Sciatic nerve (tissue), 2 donors: ENCODE data around the gene TXNIP. TPM values are rescaled to one million over a fixed set of nuclear protein-coding genes. Genes with fewer than 3 reads are reported as not detected.

Experiments used
- ATAC-seq: fragments of 200-7000 bp; cut with Tn5 transposase; one replicate; pipeline ENCODE4 v1.9.1; 2020; ENCODE audit warnings: mild to moderate bottlenecking, moderate library complexity
- DNase-seq: peaks from one replicate; pipeline ENCODE4 v3.0.0-alpha.2; 2020; ENCODE audit warnings: low spot score
- intact Hi-C: fragments of 100-400 bp; cut with DNase I; formaldehyde crosslinking; loops from one replicate; pipeline ENCODE4 v1.14.2; 2022
- total RNA-seq: library from RNA; stranded (reverse); fragmentation: NEBNext Ultra II Directional; extraction: Animal tissue kit (Norgen Biotek cat#: 25700); gene quantifications from one replicate; pipeline ENCODE4 v1.2.1, GENCODE V29; 2021
- donor health status: DM: no; HTN: no; CAD: no.
- donor health status: DM: no; HTN: no; CAD: no.

TXNIP gene
- total RNA-seq, 1 donor from 2014 or later, result 609 TPM

DNA sequence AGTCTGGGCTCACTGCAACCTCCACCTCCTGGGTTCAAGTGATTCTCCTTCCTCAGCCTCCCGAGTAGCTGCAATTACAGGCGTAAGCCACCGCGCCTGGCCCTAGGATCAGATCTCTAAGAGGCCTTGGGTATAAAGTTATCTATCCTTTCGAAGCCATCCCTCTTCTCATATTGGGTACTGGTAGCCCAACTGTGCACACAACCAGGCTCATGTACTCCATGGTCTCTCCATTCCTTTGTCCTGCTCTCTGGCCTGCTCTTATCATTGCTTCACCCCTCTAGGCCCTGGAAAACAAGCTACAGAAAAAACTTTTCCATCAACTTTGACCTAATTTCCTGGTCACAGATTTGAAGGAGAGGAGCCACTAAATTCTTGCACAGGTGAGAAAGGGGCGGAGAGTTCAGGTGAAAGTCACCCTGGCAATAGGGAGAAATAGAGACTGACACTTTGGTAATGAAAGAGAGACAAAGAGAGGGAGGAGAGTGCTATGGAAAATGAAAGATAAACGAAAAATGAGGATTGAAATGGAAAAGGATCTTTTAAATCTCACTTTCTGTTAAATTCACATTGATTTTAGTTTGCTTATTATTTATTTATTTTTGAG lies 6.0 kb downstream of the TXNIP start:
- no peak for DNase-seq
- intact Hi-C loops, result no loop called here
- ATAC-seq, result peak; percentile 4

DNA sequence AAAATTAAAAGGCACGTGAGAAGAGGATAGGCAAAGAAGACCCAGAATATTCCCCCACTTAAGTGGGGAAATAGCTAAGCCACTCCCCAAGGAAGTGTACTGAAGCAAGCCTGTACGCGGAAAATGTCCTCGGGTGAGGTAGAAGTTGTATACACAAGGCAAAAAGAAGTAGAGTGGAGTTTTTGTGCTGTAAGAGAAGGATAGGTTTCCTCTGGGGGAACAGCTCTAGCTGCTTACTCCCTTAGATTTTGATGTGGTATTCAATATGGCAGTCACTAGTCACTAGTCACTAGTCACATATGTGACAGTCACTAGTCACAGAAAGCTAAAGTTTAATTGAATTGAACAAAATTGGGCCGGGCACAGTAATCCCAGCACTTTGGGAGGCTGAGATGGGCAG lies 7.6 kb downstream of the TXNIP start:
- intact Hi-C loops, result no loop called here
- no peak for ATAC-seq
- DNase-seq, result no peak

DNA sequence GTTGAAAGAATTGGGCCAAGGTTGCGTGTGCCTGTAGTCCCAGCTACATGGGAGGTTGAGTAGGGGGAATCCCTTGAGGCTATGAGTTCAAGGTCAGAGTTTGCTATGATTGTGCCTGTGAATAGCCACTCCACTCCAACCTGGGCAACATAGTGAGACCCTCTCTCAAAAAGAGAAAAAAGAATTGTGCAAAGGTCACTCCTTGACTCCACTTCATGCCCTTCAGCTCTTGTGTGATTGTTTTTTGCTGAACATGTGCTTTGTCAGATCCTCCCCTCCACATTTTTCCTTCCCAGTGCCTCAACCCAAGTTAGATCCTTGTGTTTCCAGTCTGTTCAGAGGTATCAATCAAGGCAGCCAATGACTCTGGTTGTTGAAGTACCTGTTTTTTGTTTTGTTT lies 8.5 kb downstream of the TXNIP start:
- DNase-seq (no peak), ATAC-seq (no peak)
- intact Hi-C loops, result no loop called here

DNA sequence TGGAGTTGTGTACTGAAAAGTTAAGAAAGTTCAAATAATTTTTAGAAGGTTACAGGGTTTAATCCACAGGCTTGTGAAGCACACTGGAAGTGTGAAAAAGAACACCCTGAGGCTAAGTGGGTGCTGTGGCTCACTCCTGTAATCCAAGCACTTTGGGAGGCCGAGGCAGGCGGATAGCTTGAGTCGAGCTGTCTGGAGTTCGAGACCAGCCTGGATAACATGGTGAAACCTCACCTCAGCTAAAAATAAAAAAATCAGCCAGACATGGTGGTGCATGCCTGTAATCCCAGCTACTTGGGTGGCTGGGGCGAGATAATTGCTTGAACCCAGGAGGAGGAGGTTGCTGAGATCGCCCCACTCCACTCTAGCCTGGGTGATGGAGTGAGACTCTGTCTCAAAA lies 9.8 kb downstream of the TXNIP start:
- intact Hi-C loops, result no loop called here
- ATAC-seq, result no peak
- DNase-seq, result no peak

DNA sequence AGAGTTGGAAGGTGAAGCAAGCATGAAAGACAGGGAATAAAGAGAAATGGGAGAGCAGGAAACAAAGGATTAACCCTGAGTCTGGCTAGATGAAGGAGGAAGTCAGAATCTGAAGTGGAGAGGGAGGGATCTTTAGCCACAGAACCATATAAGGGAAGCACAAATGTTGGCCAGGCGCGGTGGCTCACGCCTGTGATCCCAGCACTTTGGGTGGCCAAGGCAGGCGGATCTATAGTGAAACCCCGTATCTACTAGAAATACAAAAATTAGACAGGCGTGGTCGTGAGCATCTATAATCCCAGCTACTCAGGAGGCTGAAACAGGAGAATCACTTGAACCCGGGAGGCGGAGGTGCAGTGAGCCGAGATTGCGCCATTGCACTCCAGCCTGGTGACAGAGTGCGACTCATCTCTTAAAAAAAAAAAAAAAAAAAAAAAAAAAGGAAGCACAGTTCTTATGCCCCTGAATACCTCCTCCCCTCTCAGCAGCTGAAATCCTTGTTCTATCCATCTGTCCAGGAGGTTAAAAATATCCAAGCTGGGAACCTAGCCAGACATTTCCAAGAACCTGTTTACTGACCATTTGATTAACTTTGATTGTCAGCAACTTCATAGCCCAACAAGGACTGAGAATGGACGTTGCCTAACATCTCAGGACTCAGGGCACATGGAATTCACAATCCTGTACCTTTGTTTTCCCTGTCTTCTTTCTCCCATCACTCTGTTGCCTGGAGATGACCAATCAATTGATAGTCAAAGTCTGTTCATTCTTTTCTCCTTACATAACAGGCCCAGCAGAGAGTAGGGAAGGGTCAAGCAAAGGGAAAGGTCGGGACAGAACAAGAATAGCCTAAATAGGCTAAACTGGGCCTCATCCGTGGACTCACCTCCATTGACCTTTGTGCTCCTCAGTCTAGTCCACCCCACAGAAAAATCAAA lies 10.6 kb downstream of the TXNIP start:
- DNase-seq (no peak), ATAC-seq (peak; percentile 63)
- intact Hi-C loops, result no loop called here

DNA sequence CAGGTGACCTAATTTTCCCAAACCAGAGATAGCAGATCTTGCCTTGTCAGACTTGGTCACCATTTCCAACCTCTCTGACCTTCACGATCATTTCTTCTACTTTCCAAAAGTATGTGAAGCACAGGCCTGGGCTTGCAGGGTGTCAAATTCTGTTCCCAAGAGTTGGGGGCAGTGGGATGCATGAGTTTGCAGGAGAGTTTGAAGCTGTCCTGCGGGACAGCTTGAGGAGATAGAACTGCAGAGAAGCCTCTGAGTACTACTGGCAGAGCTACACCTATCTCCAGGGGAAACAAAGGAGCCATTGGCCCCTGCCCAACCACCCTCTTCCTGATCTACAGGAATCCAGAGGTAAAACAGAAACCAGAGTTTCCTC lies 11.3 kb downstream of the TXNIP start:
- ATAC-seq (peak; percentile 0), DNase-seq (no peak)

DNA sequence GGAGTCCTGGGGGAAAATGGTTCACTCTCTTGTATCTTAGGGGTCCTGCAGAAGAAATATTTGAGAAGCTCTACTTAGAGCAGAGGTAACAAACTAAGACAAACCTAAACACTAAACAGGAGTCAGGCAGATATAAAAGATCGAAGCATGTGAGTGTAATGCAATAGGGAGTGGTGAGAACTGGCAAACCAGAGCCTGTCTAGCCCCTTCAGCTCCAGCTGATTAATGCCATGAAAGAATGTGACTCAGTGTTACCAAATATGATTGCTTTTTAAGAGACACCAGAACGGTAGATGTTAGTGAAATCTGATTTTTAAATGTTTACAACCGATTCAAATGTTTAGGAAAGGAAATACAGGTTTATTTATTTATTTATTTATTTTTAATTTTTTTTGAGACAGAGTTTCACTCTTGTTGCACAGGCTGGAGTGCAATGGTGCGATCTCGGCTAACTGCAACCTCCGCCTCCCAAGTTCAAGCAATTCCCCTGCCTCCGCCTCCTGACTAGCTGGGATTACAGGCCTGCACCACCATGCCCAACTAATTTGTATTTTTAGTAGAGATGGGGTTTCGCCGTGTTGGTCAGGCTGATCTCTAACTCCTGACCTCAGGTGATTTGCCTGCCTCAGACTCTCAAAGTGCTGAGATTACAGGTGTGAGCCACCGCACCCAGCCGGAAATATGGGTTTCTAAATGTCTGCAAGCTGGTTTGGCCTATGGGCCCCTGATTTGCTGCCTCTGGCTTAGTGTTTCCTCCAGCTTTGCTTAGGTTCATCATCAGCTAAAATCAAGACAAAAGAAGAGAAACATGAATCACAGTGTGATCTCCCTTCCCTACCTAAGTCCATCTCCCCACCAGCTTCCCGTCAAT lies 12.2 kb downstream of the TXNIP start:
- intact Hi-C loops, result no loop called here
- no peak for DNase-seq
- no peak for ATAC-seq

More for the DNA sequence above, 11.3 kb downstream of the TXNIP start:
- intact Hi-C loops, result no loop called here

DNA sequence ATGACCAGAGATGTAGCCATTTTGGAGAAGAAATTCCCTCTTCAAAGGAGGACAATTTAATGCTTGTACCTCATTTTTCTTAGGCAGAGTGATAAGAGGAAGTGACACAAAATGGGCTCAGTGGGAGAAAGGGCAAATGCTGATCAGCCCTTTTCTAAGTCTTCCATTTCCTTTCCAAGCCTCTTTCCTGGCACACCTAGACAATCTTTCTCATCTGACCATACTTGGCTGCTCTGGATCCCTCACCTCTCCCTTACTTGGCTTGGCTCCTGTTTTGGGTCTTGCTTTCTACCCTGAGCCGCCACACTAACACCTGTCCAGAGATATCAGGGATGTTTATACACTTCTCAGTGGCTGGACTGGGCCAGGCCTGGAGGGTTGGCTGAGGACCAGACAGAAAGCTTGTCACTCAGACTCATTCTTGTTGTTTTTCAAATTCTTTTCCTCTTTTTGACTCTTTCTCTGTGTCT lies 13.1 kb downstream of the TXNIP start:
- ATAC-seq, result no peak

DNA sequence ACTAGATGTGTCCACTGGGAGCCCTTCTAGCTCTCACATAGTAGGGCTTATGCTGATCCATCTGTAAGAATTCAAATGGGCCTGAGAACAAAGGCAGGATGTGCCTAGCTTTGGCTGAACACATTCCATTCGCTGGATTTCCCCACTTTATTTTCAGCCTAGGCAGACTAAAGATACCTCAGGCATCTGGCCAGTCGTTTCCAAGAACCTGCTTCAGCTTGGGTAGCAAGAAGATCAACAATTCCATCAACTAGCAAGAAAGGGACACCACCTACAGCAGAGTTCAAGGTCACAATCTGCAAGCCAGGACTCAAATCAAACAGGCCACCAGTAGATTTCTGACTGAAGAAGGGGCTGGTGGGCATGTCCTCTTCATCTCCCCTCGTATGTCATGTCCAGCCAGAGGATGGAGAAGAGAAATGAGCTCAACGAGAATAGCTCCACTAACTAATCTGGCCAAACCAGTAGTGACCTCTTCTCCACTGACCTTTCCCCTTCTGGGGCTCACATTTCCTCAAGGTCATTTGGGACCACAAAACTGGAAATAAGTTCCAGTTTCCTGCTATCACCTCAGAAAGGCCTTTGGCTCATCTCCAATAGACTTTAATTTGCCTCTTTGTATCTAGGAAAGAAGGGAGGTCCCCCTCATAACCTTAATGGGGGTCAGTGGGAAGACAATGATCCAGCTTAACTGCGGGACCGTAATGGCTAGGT lies 14.2 kb downstream of the TXNIP start:
- ATAC-seq, result no peak
- DNase-seq, result peak; percentile 34
- intact Hi-C loops, result no loop called here

More for the DNA sequence above, 13.1 kb downstream of the TXNIP start:
- peak; percentile 50 for DNase-seq
- intact Hi-C loops, result no loop called here

DNA sequence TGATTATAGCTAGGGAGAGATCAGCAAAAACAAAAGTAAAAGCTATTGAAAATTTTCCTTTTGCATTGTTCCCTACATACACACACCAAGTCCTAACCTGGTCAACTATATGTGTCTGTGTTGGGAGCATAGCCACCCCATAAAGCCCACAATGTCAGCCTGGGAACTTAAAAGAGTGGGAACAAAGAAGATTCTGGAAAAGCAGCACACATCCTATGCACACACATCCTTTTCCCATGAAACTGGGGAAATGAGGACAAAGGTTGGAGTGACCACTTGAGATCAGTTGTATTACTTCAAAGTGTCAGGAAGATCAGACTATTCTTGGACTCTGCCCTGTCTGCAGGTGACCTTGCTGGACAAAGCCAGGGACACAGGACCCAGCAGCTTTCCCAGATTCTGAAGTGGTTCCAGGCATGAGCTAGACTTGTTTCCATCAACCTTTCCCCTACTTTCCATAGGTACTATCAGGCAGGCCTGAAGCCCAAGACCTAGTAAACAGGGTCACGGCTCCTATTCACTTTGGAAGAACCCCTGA lies 15.9 kb downstream of the TXNIP start:
- ATAC-seq (no peak), DNase-seq (no peak)
- intact Hi-C loops, result no loop called here

DNA sequence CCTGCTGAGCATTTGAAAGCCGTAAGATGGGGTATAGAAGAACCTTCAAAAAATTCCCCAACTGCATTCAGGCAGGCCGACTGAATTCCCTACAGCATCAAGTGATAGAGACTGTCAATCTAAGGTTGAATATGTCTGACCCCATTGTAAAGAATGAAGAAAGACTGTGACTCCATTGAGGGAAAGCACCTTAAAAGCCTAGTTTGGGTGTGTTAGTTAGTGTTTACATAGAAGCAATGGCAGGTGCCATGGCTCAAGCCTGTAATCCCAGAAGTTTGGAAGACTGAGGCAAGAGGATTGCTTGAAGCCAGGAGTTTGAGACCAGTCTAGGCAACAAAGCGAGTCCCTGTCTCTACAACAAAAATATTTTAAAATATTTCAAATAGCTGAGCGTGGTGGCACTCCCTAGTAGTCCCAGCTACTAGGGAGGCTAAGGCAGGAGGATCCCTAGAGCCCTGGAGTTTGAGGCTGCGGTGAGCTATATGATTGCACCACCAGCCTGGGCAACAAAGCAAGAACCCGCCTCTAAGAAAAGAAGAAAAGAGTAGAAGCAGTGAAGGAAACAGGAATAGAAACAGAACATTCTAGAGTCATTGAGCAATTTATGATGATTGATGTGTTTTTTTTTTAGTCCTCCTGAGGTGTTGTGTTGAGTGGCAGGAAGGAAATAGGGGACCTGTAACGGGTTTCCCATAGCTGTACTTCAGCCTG lies 16.5 kb downstream of the TXNIP start:
- DNase-seq (no peak), ATAC-seq (peak; percentile 43)
- intact Hi-C loops, result no loop called here

DNA sequence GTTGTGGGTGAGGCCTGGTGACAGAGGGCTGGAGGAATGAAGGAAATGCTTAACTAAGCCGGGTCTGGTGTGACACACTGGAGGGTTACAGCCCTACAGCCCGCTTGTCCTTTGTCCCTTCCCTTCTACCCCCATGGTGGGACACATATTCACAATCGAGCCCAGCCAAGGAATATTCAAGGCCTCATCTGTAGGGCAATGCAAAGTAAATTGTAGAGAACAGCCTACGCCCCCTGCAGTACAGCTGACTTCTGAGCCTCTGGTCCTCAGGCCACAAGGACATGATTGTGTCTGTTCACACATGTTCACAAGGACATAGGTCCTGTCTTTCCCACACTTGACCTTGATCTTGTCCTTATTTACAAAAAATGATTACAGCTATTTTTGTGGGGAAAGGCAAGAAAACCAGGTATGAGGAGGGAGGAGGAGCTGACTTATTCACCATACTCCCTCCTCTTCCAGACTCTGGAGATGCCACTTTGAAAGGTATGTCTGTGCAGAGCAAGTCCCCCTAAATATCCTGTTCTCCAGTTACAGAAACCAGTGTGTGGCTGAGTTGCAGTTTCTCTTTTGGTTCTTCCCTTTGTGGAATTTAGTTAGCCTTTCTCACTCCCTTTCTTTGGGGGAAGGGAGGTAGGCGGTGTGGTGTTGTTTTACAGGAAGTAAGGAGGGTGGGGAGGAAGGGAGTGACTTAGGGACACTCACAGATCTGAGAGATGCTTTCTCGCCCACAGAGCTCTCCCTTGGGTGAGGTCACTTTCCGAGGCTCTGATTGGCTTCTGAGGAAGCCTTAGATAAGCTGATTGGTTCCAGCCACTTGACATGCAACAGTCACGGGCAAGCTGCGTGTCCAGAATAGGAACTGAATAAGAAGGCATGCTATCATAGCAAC lies 17.3 kb downstream of the TXNIP start:
- DNase-seq (peak; percentile 94), ATAC-seq (peak; percentile 97)
- intact Hi-C loops, result no loop called here

DNA sequence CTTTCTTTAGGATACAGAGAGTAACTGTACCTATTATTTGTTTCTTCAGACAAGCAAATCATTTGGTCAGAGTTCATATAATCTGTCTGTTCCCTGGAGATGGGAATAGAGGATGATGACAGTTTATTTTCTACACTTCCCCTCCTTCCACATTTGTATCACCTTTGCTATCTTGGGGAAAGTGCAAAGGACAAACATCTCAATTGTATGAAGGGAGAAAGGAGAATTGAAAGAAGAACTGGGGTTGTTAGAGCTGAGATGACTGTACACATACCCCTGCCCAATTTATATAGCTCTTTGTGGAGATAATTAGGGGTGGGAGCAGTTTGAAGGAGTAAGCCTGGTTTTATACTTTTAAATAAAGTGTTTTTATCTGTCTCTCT lies 17.9 kb downstream of the TXNIP start:
- ATAC-seq (no peak), DNase-seq (no peak)
- intact Hi-C loops, result no loop called here

DNA sequence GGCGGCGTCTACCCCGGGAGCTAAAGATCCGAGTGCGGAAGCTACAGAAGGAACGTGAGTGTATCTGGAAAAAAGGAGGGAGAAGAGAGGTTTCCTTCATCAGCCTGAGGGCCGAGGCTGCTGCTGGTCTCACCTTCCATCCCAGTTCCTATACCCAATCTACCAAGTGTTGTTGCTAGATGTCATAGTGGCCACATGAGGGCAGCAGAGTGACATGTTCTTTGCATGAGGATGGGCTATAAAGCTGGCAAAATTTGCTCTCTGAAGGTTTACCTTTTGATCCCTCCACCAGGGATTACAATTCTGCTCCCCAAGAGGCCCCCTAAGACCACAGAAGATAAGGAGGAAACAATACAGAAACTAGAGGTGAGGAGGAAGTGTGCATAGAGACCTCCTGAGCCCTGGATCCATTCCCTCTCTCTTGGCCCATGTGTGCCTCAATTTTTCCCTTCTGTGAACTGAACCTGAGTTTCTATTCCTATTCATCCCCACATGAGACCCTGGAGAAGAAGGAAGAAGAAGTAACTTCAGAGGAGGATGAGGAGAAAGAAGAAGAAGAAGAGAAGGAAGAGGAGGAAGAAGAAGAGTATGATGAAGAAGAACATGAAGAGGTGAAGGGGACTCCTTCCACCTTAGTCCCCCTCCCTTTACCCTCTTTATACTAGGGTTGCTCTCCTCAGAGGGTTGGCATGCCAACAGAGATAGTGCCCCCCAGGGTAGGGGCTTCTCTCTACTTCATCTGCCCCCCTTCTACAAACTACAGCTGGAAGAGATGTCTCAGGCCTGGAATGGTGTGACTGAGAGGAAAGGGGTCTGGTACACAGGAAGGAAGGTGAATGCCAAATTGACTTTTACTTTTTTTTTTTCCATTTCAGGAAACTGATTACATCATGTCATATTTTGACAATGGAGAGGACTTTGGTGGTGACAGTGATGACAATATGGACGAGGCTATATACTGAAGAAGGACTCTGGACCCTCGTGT lies 18.6 kb downstream of the TXNIP start:
- DNase-seq (peak; percentile 88), ATAC-seq (peak; percentile 58)
- intact Hi-C loops, result loop anchor here (2.0 kb wide), 1 partner anchor 35 kb away; no protein-coding TSS in a partner anchor

DNA sequence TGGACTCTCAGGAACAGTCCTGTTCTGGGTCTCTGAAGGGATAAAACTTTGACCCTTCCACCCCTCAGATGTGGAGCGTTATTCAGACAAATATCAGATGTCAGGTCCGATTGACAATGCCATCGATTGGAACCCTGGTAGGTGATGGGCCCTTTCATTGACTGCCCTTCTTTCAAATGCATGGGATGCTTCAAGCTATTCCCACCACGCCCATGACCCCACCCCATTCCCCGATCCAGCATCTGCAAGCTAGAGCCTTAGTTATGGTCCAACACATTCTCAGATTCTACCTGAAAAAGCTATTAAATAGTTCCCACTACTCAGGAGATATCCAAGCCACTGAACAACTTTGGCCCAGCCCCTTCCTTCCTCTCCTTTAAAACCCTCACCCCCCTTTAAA lies 19.4 kb downstream of the TXNIP start:
- no peak for DNase-seq
- ATAC-seq, result no peak
- intact Hi-C loops, result loop anchor here (2.0 kb wide), 1 partner anchor 36 kb away; no protein-coding TSS in a partner anchor

DNA sequence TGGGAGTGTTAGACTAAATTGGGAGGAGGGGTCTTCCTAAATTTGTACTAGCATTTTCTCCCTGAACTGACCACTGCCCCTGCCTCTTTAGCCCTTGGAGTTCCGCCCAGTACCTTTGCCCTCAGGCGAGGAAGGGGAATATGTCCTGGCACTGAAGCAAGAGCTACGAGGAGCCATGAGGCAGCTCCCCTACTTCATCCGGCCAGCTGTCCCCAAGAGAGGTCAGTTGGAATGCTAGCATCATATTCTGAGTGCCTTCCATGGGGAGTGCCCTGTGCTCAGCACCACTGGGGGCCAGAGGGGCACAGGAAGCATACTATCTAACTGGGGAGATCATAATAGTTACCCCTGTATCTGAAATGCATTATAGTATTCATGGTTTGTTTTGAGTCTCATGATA lies 21.2 kb downstream of the TXNIP start:
- DNase-seq, result peak; percentile 48
- intact Hi-C loops, result no loop called here
- ATAC-seq, result no peak
